Measurements from ENCODE around the gene SPTBN5. TPM values are rescaled to one million over a fixed set of nuclear protein-coding genes. Genes with fewer than 3 reads are reported as not detected.

The SPTBN5 gene
- polyA plus RNA-seq, 1 donor from 2014 or later = 0.01 TPM

- Histone ChIP-seq H3K4me2 (ENCODE audit: low read length) (no peak overlapping the region), H3K27ac (ENCODE audit: low read length) (no peak overlapping the region), H2AFZ (ENCODE audit: low read depth, low read length) (no peak overlapping the region), H3K79me2 (replicated peaks; ENCODE audit: insufficient read depth, low read length) (no peaks in the 10 kb centered on the region), H3K9me3 (ENCODE audit: low read length) (no peaks in the 10 kb centered on the region), H3F3A (ENCODE audit: insufficient read depth, low read length, poor library complexity, severe bottlenecking) (no peaks in the 10 kb centered on the region), H3K27me3 (ENCODE audit: insufficient read depth, low read depth, low read length) (no peaks in the 10 kb centered on the region), H4K20me1 (ENCODE audit: insufficient read depth) (no peaks in the 10 kb centered on the region), H3K36me3 (ENCODE audit: insufficient read depth, low read length) (no peaks in the 10 kb centered on the region), H3K4me3 (ENCODE audit: low read length) (no peak overlapping the region), H3K9me2 (ENCODE audit: insufficient read depth, low read length) (no peaks in the 10 kb centered on the region), H3K9ac (ENCODE audit: low read length) (no peak overlapping the region)
- TF ChIP-seq TAF1 (IDR thresholded peaks at IDR 0.05; ENCODE audit: low read depth) (no peak), REST (IDR thresholded peaks at IDR 0.05; ENCODE audit: borderline replicate concordance) (no peak), MXI1 (conservative IDR thresholded peaks at IDR 0.05; ENCODE audit: poor library complexity, severe bottlenecking) (no peak), SMC3 (conservative IDR thresholded peaks at IDR 0.05; ENCODE audit: poor library complexity) (no peak)
Measured at GRCh38 chr15:41921167-41921566, 27.3 kb upstream of the SPTBN5 start.

GRCh38 chr15:41919954-41920538 lies 26.2 kb upstream of the SPTBN5 start:
- no peak overlapping the region for H3K4me3 ChIP-seq (ENCODE audit: low read length)
- H3F3A ChIP-seq (ENCODE audit: insufficient read depth, low read length, poor library complexity, severe bottlenecking) = no peaks in the 10 kb centered on the region
- H3K79me2 ChIP-seq (replicated peaks; ENCODE audit: insufficient read depth, low read length) = no peaks in the 10 kb centered on the region
- no peaks in the 10 kb centered on the region for H3K9me3 ChIP-seq (ENCODE audit: low read length)
- no peaks in the 10 kb centered on the region for H3K36me3 ChIP-seq (ENCODE audit: insufficient read depth, low read length)
- no peak overlapping the region for H3K4me2 ChIP-seq (ENCODE audit: low read length)
- no peaks in the 10 kb centered on the region for H3K27me3 ChIP-seq (ENCODE audit: insufficient read depth, low read depth, low read length)
- no peak overlapping the region for H2AFZ ChIP-seq (ENCODE audit: low read depth, low read length)
- H3K27ac ChIP-seq (ENCODE audit: low read length) = no peak overlapping the region
- H4K20me1 ChIP-seq (ENCODE audit: insufficient read depth) = no peaks in the 10 kb centered on the region
- no peak for TF ChIP-seq EZH2 (IDR thresholded peaks at IDR 0.05; ENCODE audit: borderline replicate concordance, insufficient read depth, low read length, poor library complexity, severe bottlenecking)
- no peak overlapping the region for H3K9ac ChIP-seq (ENCODE audit: low read length)
- H3K9me2 ChIP-seq (ENCODE audit: insufficient read depth, low read length) = no peaks in the 10 kb centered on the region

- no peaks in the 10 kb centered on the region for H3F3A ChIP-seq (ENCODE audit: insufficient read depth, low read length, poor library complexity, severe bottlenecking)
- H2AFZ ChIP-seq (ENCODE audit: low read depth, low read length) = no peak overlapping the region
- H3K4me3 ChIP-seq (ENCODE audit: low read length) = no peak overlapping the region
- no peak overlapping the region for H3K27ac ChIP-seq (ENCODE audit: low read length)
- no peaks in the 10 kb centered on the region for H4K20me1 ChIP-seq (ENCODE audit: insufficient read depth)
- H3K79me2 ChIP-seq (replicated peaks; ENCODE audit: insufficient read depth, low read length) = no peaks in the 10 kb centered on the region
- H3K27me3 ChIP-seq (ENCODE audit: insufficient read depth, low read depth, low read length) = no peaks in the 10 kb centered on the region
- H3K9me3 ChIP-seq (ENCODE audit: low read length) = no peaks in the 10 kb centered on the region
- no peak overlapping the region for H3K4me2 ChIP-seq (ENCODE audit: low read length)
- no peak overlapping the region for H3K9ac ChIP-seq (ENCODE audit: low read length)
- H3K36me3 ChIP-seq (ENCODE audit: insufficient read depth, low read length) = no peaks in the 10 kb centered on the region
- TF ChIP-seq TAF1 (IDR thresholded peaks at IDR 0.05; ENCODE audit: low read depth) (no peak), POLR2AphosphoS5 (IDR thresholded peaks at IDR 0.05) (no peak)
- no peaks in the 10 kb centered on the region for H3K9me2 ChIP-seq (ENCODE audit: insufficient read depth, low read length)
Measured at GRCh38 chr15:41919201-41919820, 25.5 kb upstream of the SPTBN5 start.
